GM19324 (cell line): ENCODE data around the gene FAM53A.
"Not testable (repeated sequence)": the region's sequence is repeated elsewhere in the genome, so short reads cannot be mapped to it uniquely, and the experiment has no call there.

Source experiments
- ATAC-seq: cut with Tn5 transposase; IDR thresholded peaks from one replicate; pipeline ENCODE4 v1.9.1; 2021; ENCODE audit warnings: mild to moderate bottlenecking, moderate library complexity; ENCODE audit not compliant: unreplicated experiment, low FRiP score

The FAM53A gene

GRCh38 chr4:1717129-1718094 lies 33.3 kb upstream of the FAM53A start:
- ATAC-seq: no peak

GRCh38 chr4:1716065-1716945 lies 32.2 kb upstream of the FAM53A start:
- no peak for ATAC-seq

GRCh38 chr4:1715002-1715758 lies 31.1 kb upstream of the FAM53A start:
- no peak for ATAC-seq

GRCh38 chr4:1714303-1715001 lies 30.3 kb upstream of the FAM53A start:
- ATAC-seq: no peak

GRCh38 chr4:1713003-1713851 lies 29.1 kb upstream of the FAM53A start:
- ATAC-seq: no peak

- peak; percentile 83 for ATAC-seq
These were observed 28.3 kb upstream of the FAM53A start, which contains the start of gene SLBP for GRCh38 chr4:1712216-1713002. TSS of gene SLBP (minus strand) at chr4:1712319. CDS start at chr4:1712188, 131 bp downstream.

- peak; percentile 1 for ATAC-seq
These were observed 27.6 kb upstream of the FAM53A start for GRCh38 chr4:1711571-1712215.

GRCh38 chr4:1711055-1711570 lies 27.0 kb upstream of the FAM53A start:
- no peak for ATAC-seq

GRCh38 chr4:1708581-1708980 lies 24.5 kb upstream of the FAM53A start:
- ATAC-seq: no peak

- no peak for ATAC-seq
These were observed 22.2 kb upstream of the FAM53A start for GRCh38 chr4:1706358-1706757.

GRCh38 chr4:1705732-1706131 lies 21.6 kb upstream of the FAM53A start:
- ATAC-seq: no peak

- ATAC-seq: no peak
These were observed 19.8 kb upstream of the FAM53A start for GRCh38 chr4:1703867-1704266.

- ATAC-seq: not testable (repeated sequence)
These were observed 17.6 kb upstream of the FAM53A start for GRCh38 chr4:1701671-1702070.

GRCh38 chr4:1695913-1696312 lies 11.8 kb upstream of the FAM53A start:
- no peak for ATAC-seq

GRCh38 chr4:1693131-1693896 lies 9.2 kb upstream of the FAM53A start:
- peak; percentile 73 for ATAC-seq

GRCh38 chr4:1691737-1692373 lies 7.7 kb upstream of the FAM53A start:
- no peak for ATAC-seq
